Fibroblast of lung (primary cell): ENCODE measurements around the gene CBX8. TPM values are rescaled to one million over a fixed set of nuclear protein-coding genes. Genes with fewer than 3 reads are reported as not detected.

Experiments
- DNase-seq, 2 donors: peaks; one replicate each; pipeline versions ENCODE4 v3.0.0 to v3.0.0-alpha.2; 2010; ENCODE audit warnings: low read depth in 2 of 2
- H2AFZ ChIP-seq: 2 replicates; pipeline ENCODE4 v1.5.1; 2012; ENCODE audit warnings: low read length, control low read depth, inconsistent platforms
- H3K27ac ChIP-seq: 2 replicates; pipeline ENCODE4 v1.5.1; 2011; ENCODE audit warnings: low read length, control low read depth; ENCODE audit not compliant: insufficient read depth
- H3K27me3 ChIP-seq: 2 replicates; pipeline ENCODE4 v1.5.1; 2011; ENCODE audit warnings: mild to moderate bottlenecking, low read length; ENCODE audit not compliant: control insufficient read depth, insufficient read depth
- H3K36me3 ChIP-seq: 2 replicates; pipeline ENCODE4 v1.5.1; 2011; ENCODE audit warnings: low read length; ENCODE audit not compliant: control insufficient read depth, insufficient read depth
- H3K4me1 ChIP-seq: 2 replicates; pipeline ENCODE4 v1.5.1; 2011; ENCODE audit warnings: low read length; ENCODE audit not compliant: control insufficient read depth, insufficient read depth; ENCODE audit errors: extremely low read depth
- H3K4me2 ChIP-seq: 2 replicates; pipeline ENCODE4 v1.5.1; 2011; ENCODE audit warnings: low read length, control low read depth; ENCODE audit not compliant: insufficient read depth; ENCODE audit errors: extremely low read depth
- H3K4me3 ChIP-seq, 4 experiments: fragments of 200-600 bp in 1 of 4; sonication (generic) in 1 of 4; replicated peaks in 1 of 4; 2 replicates each; pipeline ENCODE4 v1.5.1; 2011 to 2016; ENCODE audit warnings: low read length in 4 of 4, low read depth in 3 of 4, mild to moderate bottlenecking in 3 of 4, control low read depth in 2 of 4, inconsistent platforms in 1 of 4, mixed read lengths in 1 of 4; ENCODE audit not compliant: insufficient read depth in 1 of 4; ENCODE audit errors: control extremely low read depth in 1 of 4
- H3K79me2 ChIP-seq: 2 replicates; pipeline ENCODE4 v1.5.1; 2012; ENCODE audit warnings: mild to moderate bottlenecking, low read length, inconsistent platforms; ENCODE audit not compliant: control insufficient read depth, insufficient read depth
- H3K9ac ChIP-seq: 2 replicates; pipeline ENCODE4 v1.5.1; 2011; ENCODE audit warnings: mild to moderate bottlenecking, low read length, control low read depth; ENCODE audit not compliant: insufficient read depth
- H3K9me3 ChIP-seq: 2 replicates; pipeline ENCODE4 v1.5.1; 2012; ENCODE audit warnings: low read depth, low read length; ENCODE audit not compliant: control insufficient read depth, insufficient read depth
- H4K20me1 ChIP-seq: 2 replicates; pipeline ENCODE4 v1.5.1; 2011; ENCODE audit warnings: low read length; ENCODE audit not compliant: control insufficient read depth, insufficient read depth; ENCODE audit errors: extremely low read depth
- EZH2 ChIP-seq: IDR thresholded peaks from 2 replicates; pipeline ENCODE4 v1.5.1; 2012; ENCODE audit warnings: low read length, control low read depth, mild to moderate bottlenecking; ENCODE audit errors: missing control alignments
- polyA plus RNA-seq, 2 donors: library from polyadenylated mRNA; depleted of rRNA in 1 of 2; stranded (reverse) in 1 of 2; unstranded in 1 of 2; fragments of >200 nt; gene quantifications; 2 replicates each; pipeline ENCODE4 v1.2.1, GENCODE V29; 2011 to 2012; ENCODE audit warnings: missing spikeins in 1 of 2
- total RNA-seq: library from RNA; depleted of rRNA; stranded (reverse); fragments of >200 nt; gene quantifications from 2 replicates; pipeline ENCODE4 v1.2.1, GENCODE V29; 2014
- TF ChIP-seq, protein P1 (sequence below), 2 donors: IDR thresholded peaks in 1 of 2; conservative IDR thresholded peaks in 1 of 2; 1 replicate in 1 of 2; 2 replicates in 1 of 2; pipeline ENCODE4 v1.5.1; 2011 to 2012; ENCODE audit warnings: low read length in 2 of 2, control low read depth in 1 of 2, inconsistent platforms in 1 of 2, low read depth in 1 of 2, mild to moderate bottlenecking in 1 of 2

CBX8 gene
- total and polyA plus RNA-seq, 2 donors (not counting 1 experiment from before 2014, with no cell fraction given): 0.19 to 4.0 TPM

DNA sequence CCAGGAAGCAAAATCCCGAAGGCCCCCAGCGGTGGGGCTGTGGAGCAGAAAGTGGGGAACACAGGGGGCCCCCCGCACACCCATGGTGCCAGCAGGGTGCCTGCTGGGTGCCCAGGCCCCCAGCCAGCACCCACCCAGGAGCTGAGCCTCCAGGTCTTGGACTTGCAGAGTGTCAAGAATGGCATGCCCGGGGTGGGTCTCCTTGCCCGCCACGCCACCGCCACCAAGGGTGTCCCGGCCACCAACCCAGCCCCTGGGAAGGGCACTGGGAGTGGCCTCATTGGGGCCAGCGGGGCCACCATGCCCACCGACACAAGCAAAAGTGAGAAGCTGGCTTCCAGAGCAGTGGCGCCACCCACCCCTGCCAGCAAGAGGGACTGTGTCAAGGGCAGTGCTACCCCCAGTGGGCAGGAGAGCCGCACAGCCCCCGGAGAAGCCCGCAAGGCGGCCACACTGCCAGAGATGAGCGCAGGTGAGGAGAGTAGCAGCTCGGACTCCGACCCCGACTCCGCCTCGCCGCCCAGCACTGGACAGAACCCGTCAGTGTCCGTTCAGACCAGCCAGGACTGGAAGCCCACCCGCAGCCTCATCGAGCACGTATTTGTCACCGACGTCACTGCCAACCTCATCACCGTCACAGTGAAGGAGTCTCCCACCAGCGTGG is 12.4 kb downstream of the CBX8 start:
- H3K27ac ChIP-seq: no peak overlapping the region

GRCh38 chr17:79783891-79784290 is 13.0 kb downstream of the CBX8 start:
- TF ChIP-seq, protein P1, sequence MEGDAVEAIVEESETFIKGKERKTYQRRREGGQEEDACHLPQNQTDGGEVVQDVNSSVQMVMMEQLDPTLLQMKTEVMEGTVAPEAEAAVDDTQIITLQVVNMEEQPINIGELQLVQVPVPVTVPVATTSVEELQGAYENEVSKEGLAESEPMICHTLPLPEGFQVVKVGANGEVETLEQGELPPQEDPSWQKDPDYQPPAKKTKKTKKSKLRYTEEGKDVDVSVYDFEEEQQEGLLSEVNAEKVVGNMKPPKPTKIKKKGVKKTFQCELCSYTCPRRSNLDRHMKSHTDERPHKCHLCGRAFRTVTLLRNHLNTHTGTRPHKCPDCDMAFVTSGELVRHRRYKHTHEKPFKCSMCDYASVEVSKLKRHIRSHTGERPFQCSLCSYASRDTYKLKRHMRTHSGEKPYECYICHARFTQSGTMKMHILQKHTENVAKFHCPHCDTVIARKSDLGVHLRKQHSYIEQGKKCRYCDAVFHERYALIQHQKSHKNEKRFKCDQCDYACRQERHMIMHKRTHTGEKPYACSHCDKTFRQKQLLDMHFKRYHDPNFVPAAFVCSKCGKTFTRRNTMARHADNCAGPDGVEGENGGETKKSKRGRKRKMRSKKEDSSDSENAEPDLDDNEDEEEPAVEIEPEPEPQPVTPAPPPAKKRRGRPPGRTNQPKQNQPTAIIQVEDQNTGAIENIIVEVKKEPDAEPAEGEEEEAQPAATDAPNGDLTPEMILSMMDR (conservative IDR thresholded peaks at IDR 0.05 in 1 of 2, IDR thresholded peaks at IDR 0.05 in 1 of 2; ENCODE audit: low read depth in 1 of 2, low read length in 2 of 2): no peak
- no peak for TF ChIP-seq EZH2
- H3K27ac ChIP-seq: no peak overlapping the region
- H3K4me3 ChIP-seq: no peak overlapping the region
- peaks cover 1% of the 10 kb centered on the region for H3K36me3 ChIP-seq
- H3K9me3 ChIP-seq: no peaks in the 10 kb centered on the region
- peaks cover 3% of the 10 kb centered on the region for H3K27me3 ChIP-seq
- no peak overlapping the region for H2AFZ ChIP-seq
- DNase-seq: no peak
- H3K79me2 ChIP-seq: no peaks in the 10 kb centered on the region
- H3K4me1 ChIP-seq: no peaks in the 10 kb centered on the region
- H3K9ac ChIP-seq: no peak overlapping the region
- H3K4me2 ChIP-seq: no peak overlapping the region
- no peaks in the 10 kb centered on the region for H4K20me1 ChIP-seq

More for the DNA sequence above, 12.4 kb downstream of the CBX8 start:
- Histone ChIP-seq H4K20me1 (no peaks in the 10 kb centered on the region), H2AFZ (no peak overlapping the region), H3K79me2 (no peaks in the 10 kb centered on the region), H3K4me2 (no peak overlapping the region), H3K27me3 (peaks cover 9% of the 10 kb centered on the region), H3K4me3 (no peak overlapping the region), H3K9me3 (no peaks in the 10 kb centered on the region), H3K36me3 (peaks cover 1% of the 10 kb centered on the region), H3K9ac (no peak overlapping the region), H3K4me1 (no peaks in the 10 kb centered on the region)
- TF ChIP-seq, protein P1 (conservative IDR thresholded peaks at IDR 0.05 in 1 of 2, IDR thresholded peaks at IDR 0.05 in 1 of 2; ENCODE audit: low read depth in 1 of 2, low read length in 2 of 2): no peak
- TF ChIP-seq EZH2: no peak
- DNase-seq: no peak

DNA sequence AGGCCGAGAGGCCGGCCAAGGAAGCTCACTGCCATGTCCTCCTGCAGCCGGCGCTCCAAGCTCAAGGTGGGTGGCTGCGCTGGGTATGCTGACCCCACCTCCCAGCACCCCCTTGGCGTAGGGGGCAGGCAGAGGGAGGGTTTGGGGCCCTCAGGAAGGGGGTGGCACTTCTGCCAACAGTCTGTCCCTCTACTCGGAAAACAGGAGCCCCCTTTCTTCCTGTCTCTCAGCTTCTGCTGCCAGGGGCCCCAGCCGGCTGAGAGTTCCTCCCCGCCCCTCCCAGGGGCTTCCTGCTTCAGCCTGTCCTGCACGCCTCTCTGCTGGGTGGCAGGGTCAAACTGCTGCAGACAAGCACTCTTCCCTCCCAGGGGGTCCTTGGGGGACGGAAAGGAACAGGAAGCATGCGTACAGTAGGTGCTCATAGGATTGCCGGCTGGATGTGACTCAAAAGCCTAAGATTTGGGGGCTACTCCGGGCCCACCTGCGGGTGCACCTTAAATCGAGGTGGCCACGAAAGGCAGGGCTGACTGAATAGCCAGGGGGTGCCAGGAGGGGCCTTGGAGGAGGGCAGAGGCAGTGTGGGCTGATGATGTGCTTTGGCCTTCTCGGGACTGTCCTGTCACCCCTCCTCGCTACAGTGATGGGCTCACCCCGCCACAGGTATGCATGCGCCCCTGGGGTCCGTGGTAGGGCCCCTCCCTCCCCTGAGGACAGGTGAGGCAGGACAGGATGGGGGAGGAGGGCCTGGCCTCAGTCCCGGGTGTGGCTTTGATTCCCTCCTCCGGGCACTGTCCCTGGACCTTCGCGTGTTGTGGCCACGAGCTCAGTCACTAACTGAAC is 14.9 kb downstream of the CBX8 start:
- H3K36me3 ChIP-seq: peaks cover 1% of the 10 kb centered on the region
- H3K4me2 ChIP-seq: no peak overlapping the region
- H3K4me3 ChIP-seq: no peak overlapping the region
- DNase-seq: no peak
- no peaks in the 10 kb centered on the region for H4K20me1 ChIP-seq
- no peaks in the 10 kb centered on the region for H3K9me3 ChIP-seq
- TF ChIP-seq EZH2: no peak
- TF ChIP-seq, protein P1 (conservative IDR thresholded peaks at IDR 0.05 in 1 of 2, IDR thresholded peaks at IDR 0.05 in 1 of 2; ENCODE audit: low read depth in 1 of 2, low read length in 2 of 2): no peak
- H3K27me3 ChIP-seq: peaks cover 4% of the 10 kb centered on the region
- H3K4me1 ChIP-seq: peaks cover 2% of the 10 kb centered on the region
- no peak overlapping the region for H3K9ac ChIP-seq
- no peaks in the 10 kb centered on the region for H3K79me2 ChIP-seq
- no peak overlapping the region for H2AFZ ChIP-seq
- H3K27ac ChIP-seq: no peak overlapping the region
